Colonic mucosa (tissue), 4 donors: Measurements from ENCODE around the gene ANO2. TPM values are rescaled to one million over a fixed set of nuclear protein-coding genes. Genes with fewer than 3 reads are reported as not detected.

Source experiments
- DNase-seq: peaks from one replicate; pipeline ENCODE4 v3.0.0-alpha.2; 2020
- H3K27ac ChIP-seq: fragments of 200-600 bp; one replicate; pipeline ENCODE4 v1.8.0; 2021
- H3K27me3 ChIP-seq: fragments of 200-600 bp; one replicate; pipeline ENCODE4 v1.8.0; 2021
- H3K36me3 ChIP-seq: fragments of 200-600 bp; one replicate; pipeline ENCODE4 v1.8.0; 2021
- H3K4me1 ChIP-seq: fragments of 200-600 bp; one replicate; pipeline ENCODE4 v1.8.0; 2021; ENCODE audit warnings: mild to moderate bottlenecking
- H3K4me3 ChIP-seq: fragments of 200-600 bp; one replicate; pipeline ENCODE4 v1.8.0; 2021
- H3K9ac ChIP-seq, 2 donors: one replicate each; pipeline ENCODE4 v1.7.0; 2013; ENCODE audit warnings: control low read depth in 2 of 2, low read depth in 2 of 2, low read length in 2 of 2
- H3K9me3 ChIP-seq: fragments of 200-600 bp; one replicate; pipeline ENCODE4 v1.8.0; 2021
- CTCF ChIP-seq: fragments of 200-600 bp; IDR thresholded peaks from one replicate; pipeline ENCODE4 v1.8.0; 2022; ENCODE audit warnings: antibody characterized with exemption, mild to moderate bottlenecking
- intact Hi-C: fragments of 100-400 bp; cut with DNase I; formaldehyde crosslinking; loops from one replicate; pipeline ENCODE4 v1.14.1; 2022
- total RNA-seq, 2 donors: library from RNA; stranded (reverse); fragmentation: NEBNext Ultra II Directional in 1 of 2; extraction: Animal tissue kit (Norgen Biotek cat#: 25700) in 1 of 2; gene quantifications; one replicate each; pipeline ENCODE4 v1.2.1, GENCODE V29; 2021
- donor health status: healthy.
- donor health status: DM: no; HTN: no; CAD: no.
- donor health status: DM: no; HTN: no; CAD: no.

ANO2 gene
- total RNA-seq, 2 donors from 2014 or later, result 1.1 to 2.2 TPM

GRCh38 chr12:5941907-5942306 is 3.2 kb downstream of the ANO2 start:
- TF ChIP-seq CTCF, result no peak
- no peak overlapping the region for H3K4me3 ChIP-seq
- DNase-seq, result no peak
- H3K4me1 ChIP-seq, result peaks cover 3% of the 10 kb centered on the region
- H3K27ac ChIP-seq, result no peak overlapping the region
- H3K9ac ChIP-seq, result no peak overlapping the region
- peaks cover 23% of the 10 kb centered on the region for H3K27me3 ChIP-seq
- no peaks in the 10 kb centered on the region for H3K9me3 ChIP-seq
- intact Hi-C loops, result no loop called here
- H3K36me3 ChIP-seq, result no peaks in the 10 kb centered on the region

DNA sequence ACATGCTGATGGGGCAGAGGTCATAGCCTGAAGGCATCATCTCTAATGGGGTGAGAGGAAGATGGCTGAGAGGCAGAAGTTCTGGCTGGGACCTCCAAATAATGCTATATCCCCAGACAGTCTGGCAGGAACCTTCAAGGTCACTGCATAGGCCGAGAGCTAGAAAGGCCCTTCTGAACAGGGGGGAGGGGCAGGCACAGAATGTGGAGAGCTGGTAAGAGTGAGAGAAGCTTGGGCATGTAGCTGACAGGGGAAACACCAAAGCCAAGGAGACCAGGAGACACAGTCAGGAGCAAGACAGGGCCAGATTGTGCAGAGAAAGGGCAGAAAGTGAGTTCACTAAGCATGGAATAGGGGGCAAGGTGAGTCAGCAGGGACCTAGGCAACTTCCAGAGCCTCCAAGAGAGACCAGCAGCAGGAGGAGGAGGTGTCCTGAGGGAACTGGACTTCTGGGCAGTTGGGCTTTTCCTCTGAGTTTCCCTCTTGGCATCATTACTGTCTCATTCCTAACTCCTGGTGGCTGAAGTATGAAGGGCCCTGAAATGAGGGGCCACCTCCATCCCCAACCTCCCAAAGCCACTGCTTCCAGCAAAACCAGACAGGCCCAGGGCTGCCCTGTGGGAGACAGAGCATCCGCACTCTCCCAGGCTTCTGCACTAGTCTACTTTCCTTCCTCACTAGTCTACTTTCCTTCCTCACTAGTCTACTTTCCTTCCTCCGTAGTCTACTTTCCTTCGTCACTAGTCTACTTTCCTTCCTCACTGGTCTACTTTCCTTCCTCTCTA is 17.1 kb downstream of the ANO2 start:
- H3K36me3 ChIP-seq, result no peaks in the 10 kb centered on the region
- TF ChIP-seq CTCF, result no peak
- no peak for DNase-seq
- no peaks in the 10 kb centered on the region for H3K27me3 ChIP-seq
- H3K4me1 ChIP-seq, result no peaks in the 10 kb centered on the region
- no peaks in the 10 kb centered on the region for H3K9me3 ChIP-seq
- intact Hi-C loops, result no loop called here
- H3K4me3 ChIP-seq, result no peak overlapping the region
- H3K9ac ChIP-seq, result no peak overlapping the region
- H3K27ac ChIP-seq, result no peak overlapping the region

DNA sequence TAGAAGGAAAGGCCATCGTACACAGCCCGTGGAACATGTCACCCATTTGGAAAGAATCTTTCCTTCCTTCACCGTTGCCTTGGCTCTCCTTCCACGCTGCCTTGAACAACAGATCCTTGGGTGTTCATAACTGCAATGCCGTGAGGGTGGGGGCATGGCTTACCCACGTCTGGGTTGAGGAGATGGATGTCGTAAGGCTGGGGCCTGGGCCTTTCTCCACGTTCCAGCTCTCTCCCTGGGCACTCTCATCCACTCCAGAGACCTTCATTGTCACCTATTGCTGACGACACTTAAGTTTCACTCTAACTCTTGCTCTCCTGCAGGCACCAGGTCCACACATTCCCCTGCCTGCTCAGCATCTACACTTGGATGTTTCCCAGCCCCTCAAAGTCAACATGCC is 19.4 kb downstream of the ANO2 start:
- H3K9ac ChIP-seq, result no peak overlapping the region
- no peaks in the 10 kb centered on the region for H3K9me3 ChIP-seq
- DNase-seq, result no peak
- no peak overlapping the region for H3K4me3 ChIP-seq
- no peaks in the 10 kb centered on the region for H3K36me3 ChIP-seq
- no peak for TF ChIP-seq CTCF
- intact Hi-C loops, result no loop called here
- no peak overlapping the region for H3K27ac ChIP-seq
- H3K4me1 ChIP-seq, result no peaks in the 10 kb centered on the region
- no peaks in the 10 kb centered on the region for H3K27me3 ChIP-seq

DNA sequence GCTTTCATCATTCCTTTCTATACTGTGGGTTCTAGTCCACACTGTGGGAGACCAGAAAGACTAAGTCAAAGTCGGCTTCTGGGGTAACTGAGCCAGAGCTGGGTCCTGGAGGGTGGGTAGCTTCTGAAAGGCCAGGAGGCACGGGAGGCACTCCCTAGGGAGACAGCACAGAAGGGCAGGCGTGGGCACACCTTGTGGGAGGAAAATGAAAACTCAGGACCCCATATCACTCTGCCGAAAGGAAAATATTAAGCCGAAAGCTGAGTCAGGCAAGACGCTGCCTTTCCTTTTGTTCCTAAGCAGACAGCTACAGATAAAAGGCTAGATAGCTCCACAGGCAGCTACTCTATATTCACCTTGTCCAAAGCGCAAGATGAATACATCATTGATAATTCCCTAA is 20.7 kb downstream of the ANO2 start:
- no peaks in the 10 kb centered on the region for H3K9me3 ChIP-seq
- H3K27me3 ChIP-seq, result no peaks in the 10 kb centered on the region
- H3K4me1 ChIP-seq, result no peaks in the 10 kb centered on the region
- no peak overlapping the region for H3K27ac ChIP-seq
- no peak for DNase-seq
- no peak overlapping the region for H3K4me3 ChIP-seq
- intact Hi-C loops, result no loop called here
- no peak overlapping the region for H3K9ac ChIP-seq
- H3K36me3 ChIP-seq, result no peaks in the 10 kb centered on the region
- TF ChIP-seq CTCF, result no peak

DNA sequence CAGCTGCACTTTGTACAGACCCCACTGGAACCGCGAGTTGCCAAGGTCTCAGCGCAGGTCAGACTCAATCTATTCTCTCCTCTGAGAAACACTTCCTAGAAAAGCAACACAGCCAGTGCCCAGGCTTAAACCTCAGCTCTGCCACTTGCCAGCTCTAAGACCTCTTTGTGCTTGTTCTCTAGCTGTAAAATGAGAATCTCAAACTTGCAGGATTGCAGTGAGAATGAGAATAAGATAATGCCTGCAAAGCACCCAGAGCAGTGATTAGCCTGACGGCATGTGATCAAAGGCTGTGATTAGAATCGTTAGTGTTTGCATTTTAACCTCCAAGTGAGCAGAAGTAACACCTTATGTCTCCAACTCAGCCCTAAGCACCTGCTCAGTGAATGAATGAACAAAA is 21.3 kb downstream of the ANO2 start:
- TF ChIP-seq CTCF, result no peak
- Histone ChIP-seq H3K4me1 (no peaks in the 10 kb centered on the region), H3K4me3 (no peak overlapping the region), H3K36me3 (no peaks in the 10 kb centered on the region), H3K27me3 (no peaks in the 10 kb centered on the region), H3K9me3 (no peaks in the 10 kb centered on the region), H3K27ac (no peak overlapping the region), H3K9ac (no peak overlapping the region)
- DNase-seq, result no peak
- intact Hi-C loops, result no loop called here
